ENCODE results near the gene XCR1. TPM values are rescaled to one million over a fixed set of nuclear protein-coding genes. Genes with fewer than 3 reads are reported as not detected.

XCR1 gene
- total and polyA plus RNA-seq, 2 of the 8 experiments (the other 6 are each of a cell fraction or from before 2014, with no cell fraction given), result 0.53 TPM; not detected in 1

DNA sequence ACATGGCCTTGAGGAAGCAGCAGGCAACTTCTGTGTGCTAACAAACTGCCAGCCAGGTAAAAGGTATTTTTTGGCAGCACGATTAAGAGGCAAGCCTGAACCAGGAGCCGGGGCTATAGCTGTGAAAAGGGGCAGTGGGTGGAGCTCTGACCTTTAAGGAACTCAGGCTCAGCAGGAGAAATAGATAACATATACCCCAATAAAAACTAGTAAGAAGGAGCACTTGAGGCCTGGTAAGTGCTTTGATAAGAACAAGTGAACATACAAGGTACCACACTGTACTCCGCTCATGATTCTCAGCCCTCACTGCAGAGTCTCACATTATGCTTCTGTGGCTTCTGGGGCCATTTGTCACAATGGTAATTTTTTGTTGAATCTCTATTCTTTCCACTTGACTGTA is 37.1 kb downstream of the XCR1 start:
- Histone ChIP-seq H3K18ac (ENCODE audit: extremely low read depth, low read length) (no peak overlapping the region), H3K79me1 (ENCODE audit: low read depth, low read length) (peaks cover 16% of the 10 kb centered on the region), H2AFZ (ENCODE audit: low read length) (no peak overlapping the region), H3K23ac (ENCODE audit: insufficient read length) (no peak overlapping the region), H4K91ac (replicated peaks; ENCODE audit: insufficient read length, low read length) (no peak overlapping the region), H3K9ac (replicated peaks in 1 of 4; ENCODE audit: extremely low read depth in 1 of 4, low read depth in 3 of 4, low read length in 3 of 4) (no peak overlapping the region), H3K4me2 (ENCODE audit: insufficient read depth in 1 of 2, low read depth in 2 of 2, low read length in 2 of 2) (no peak overlapping the region), H2BK20ac (ENCODE audit: low read length) (no peak overlapping the region), H3K56ac (replicated peaks; ENCODE audit: insufficient read length, low read depth, low read length) (no peak overlapping the region), H3K4me3 (ENCODE audit: extremely low read depth in 1 of 4, insufficient read depth in 2 of 4, low read depth in 3 of 4, low read length in 4 of 4) (no peak overlapping the region), H2BK15ac (ENCODE audit: low read length) (no peak overlapping the region), H4K20me1 (replicated peaks in 1 of 2; ENCODE audit: control insufficient read depth in 1 of 2, insufficient read depth in 2 of 2, low read length in 2 of 2) (peaks cover 0 to 5% of the 10 kb centered on the region in 2 experiments), H3K14ac (ENCODE audit: insufficient read length) (no peak overlapping the region), H3K79me2 (ENCODE audit: control insufficient read depth in 1 of 2, insufficient read depth in 2 of 2, low read length in 2 of 2) (peaks cover 0 to 78% of the 10 kb centered on the region in 2 experiments; a peak in 2 of 4 replicates), H3K27ac (ENCODE audit: low read depth, low read length) (no peak overlapping the region), H2AK5ac (ENCODE audit: low read depth, low read length) (no peak overlapping the region), H3K4ac (replicated peaks; ENCODE audit: insufficient read length, low read depth, low read length) (no peak overlapping the region), H3K36me3 (ENCODE audit: control insufficient read depth in 2 of 4, insufficient read depth in 4 of 4, low read length in 3 of 4) (no peaks in the 10 kb centered on the region), H3K23me2 (ENCODE audit: low read depth, low read length) (no peaks in the 10 kb centered on the region; the same call in 1 of the 2 replicates), H4K8ac (ENCODE audit: extremely low read depth, insufficient read depth, low read length) (no peak overlapping the region), H2BK120ac (replicated peaks; ENCODE audit: low read depth, low read length) (no peak overlapping the region), H4K5ac (ENCODE audit: insufficient read length, low read depth, low read length) (no peak overlapping the region), H3K4me1 (replicated peaks in 1 of 4; ENCODE audit: control insufficient read depth in 3 of 4, insufficient read depth in 4 of 4, low read length in 3 of 4) (peaks cover 5 to 19% (median 14%) of the 10 kb centered on the region in 4 experiments), H2BK12ac (ENCODE audit: low read depth, low read length) (no peak overlapping the region), H3K9me3 (ENCODE audit: insufficient read depth in 2 of 2, low read depth in 1 of 2, low read length in 1 of 2) (no peaks in the 10 kb centered on the region), H3K27me3 (replicated peaks in 1 of 4; ENCODE audit: control insufficient read depth in 3 of 4, extremely low read depth in 1 of 4, insufficient read depth in 3 of 4, low read length in 3 of 4) (no peaks in the 10 kb centered on the region), H2BK5ac (ENCODE audit: low read depth, low read length) (no peak overlapping the region)
- DNase-seq (ENCODE audit: low read depth in 1 of 2, low spot score in 2 of 2), result no peak
- no peak for FAIRE-seq
- ChIA-PET POLR2A (ENCODE audit: partially characterized antibody) (no interaction called here), CTCF (ENCODE audit: partially characterized antibody) (no interaction called here)
- WGBS, 2 experiments (ENCODE audit: extremely low coverage in 1 of 2, insufficient coverage in 1 of 2, insufficient read length in 1 of 2, insufficient replicate concordance in 2 of 2, low coverage in 1 of 2, low lambda C conversion rate in 2 of 2, missing lambda C conversion rate in 1 of 2), result 76% methylated on average over 3 of the region's 3 CpGs; no CpG with 5 or more reads in 1 of the 2 experiments
- TF ChIP-seq CBX5 (IDR thresholded peaks at IDR 0.05; ENCODE audit: low read depth, low read length), result no peak

Measured in H1 (cell line).